LoVo (cell line): ENCODE measurements around the gene SP6.

Experiments used
- DNase-seq: peaks from one replicate; pipeline ENCODE4 v3.0.0-alpha.2; 2016; ENCODE audit warnings: low spot score

The SP6 gene

GRCh38 chr17:47879776-47880454 lies 29.0 kb upstream of the SP6 start:
- no peak for DNase-seq

DNA sequence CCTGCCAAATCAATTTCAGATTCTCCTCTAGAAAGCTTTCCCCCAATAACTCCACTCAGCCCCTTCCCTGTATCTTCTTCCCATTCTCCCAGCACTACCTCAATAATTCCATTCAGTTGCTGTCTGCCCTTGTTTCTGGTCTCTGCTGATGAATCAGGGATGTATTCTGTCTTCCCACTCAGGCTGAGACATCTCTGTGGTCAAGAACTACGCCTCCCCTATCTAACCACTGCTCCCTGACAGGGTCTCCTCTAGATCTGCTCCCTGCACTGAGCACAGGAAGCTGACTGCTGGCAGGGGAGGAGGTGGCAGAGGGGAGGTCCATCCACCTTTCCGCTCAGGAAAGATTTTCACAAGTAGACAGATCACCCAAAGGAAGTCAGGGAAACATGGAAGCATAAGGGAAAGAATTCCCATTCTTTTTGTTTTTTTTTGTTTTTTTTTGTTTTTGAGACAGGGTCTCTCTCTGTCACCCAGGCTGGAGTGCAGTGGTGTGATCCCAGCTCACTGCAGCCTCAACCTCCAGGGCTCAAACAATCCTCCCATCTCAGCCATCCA lies 28.1 kb upstream of the SP6 start:
- DNase-seq = no peak

DNA sequence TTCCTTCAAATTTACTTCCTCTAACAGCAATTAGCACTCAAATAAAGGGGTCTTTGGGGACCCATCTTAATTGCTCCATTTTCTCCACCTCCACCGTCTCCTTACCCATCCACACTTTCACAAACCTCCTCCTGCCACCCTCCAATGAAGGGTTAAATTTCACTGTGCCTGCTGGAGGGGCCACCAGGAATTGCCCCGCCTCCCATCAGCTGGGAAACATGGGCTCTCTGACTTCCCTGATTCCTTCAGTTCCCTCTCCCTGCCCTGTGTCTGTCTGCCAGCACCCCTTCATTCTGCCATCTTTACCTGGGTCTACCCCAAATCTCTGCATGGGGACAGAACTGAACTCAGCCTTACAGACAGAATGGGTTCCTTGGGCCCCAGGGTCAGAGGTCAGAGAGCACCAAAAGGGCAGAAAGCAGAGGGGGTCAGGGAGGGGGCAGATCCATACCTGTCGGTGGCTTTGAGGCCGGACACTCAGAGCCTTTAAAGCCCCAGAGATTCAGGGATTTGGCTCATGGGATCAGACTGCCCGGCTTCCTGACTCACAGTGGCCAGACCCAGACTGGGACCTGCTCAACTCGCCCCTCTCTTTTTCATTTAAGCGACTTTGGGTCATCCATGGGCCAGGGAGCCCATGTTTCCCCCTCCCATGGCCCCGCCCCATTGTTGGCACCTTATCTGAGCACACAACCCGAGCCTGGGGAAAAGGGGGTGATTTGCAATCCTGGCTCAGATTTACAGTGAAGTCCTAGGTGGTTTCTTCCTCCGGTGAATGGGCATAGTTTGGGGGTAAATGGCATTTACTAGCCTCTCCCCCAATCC lies 27.5 kb upstream of the SP6 start:
- no peak for DNase-seq

- DNase-seq = no peak
Measured at GRCh38 chr17:47877368-47878034, 26.5 kb upstream of the SP6 start.

- no peak for DNase-seq
Measured at GRCh38 chr17:47875011-47875985, 24.3 kb upstream of the SP6 start.

DNA sequence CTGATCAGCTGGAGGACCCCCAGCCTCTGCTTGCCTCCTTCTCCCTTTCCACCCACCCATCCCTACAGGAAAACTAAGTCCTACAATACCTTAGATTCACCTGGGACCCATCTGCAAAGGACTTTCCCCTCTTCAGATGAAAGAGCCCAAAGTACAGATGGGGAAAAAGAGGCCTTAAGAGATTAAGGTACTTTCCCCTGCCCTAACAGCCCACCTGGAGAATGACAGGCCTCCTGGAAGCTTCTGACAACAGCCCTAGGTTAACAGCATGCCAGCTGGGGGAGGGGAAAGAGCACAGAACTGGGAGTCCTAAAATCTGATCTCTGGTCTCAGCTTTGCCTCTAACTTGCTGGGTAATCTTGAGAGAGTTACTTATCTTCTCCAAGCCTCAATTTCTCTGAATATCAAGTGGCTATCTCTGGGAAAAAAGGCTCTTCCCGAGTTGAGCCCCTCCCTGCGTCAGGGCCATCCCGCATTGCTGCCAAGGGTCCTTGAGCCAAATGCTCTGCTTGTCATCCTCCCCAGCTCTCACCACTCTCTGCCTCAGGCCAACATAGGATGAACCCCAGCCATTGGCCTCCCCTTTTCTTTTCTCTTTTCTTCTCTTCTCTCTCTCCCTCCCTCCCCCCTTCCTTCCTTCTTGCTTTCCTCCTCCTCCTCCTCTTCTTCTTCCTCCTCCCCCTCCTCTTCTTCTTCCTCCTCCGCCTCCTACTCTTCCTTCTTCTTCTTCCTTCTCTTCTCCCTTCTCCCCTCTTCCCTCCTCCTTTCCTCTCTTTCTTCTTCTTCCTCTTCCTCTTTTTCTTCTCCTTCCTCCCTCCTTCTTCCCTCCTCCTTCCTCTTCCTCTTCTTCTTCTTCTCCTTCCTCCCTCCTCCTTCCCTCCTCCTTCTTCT lies 22.5 kb upstream of the SP6 start:
- no peak for DNase-seq

DNA sequence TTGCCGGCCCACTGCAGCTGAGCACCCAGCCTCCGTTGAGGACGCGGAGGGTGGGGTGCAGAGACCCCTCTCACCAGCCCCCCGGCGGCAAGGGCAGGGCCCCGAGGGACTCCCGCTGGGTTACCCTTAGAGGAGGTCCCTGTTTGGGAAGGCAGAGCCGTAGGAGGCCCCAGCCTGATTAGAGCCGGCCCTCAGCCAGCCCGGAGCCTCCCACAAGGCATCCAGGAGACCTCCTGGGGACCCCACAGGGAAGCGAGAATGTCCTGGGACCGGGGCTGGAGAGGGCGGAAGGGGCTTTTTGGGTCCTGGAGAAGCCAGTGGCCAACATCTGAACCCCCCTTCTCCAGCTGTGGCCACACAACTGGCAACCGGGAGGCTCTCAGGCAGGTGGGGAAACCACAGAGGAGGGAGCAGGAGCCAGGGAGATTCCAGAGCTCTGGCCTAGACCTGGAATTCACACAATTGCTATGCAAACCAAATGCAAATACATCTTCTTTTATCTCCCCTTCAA lies 21.7 kb upstream of the SP6 start:
- DNase-seq = no peak

- DNase-seq = no peak
Measured at GRCh38 chr17:47872019-47872650, 21.2 kb upstream of the SP6 start.

- no peak for DNase-seq
Measured at GRCh38 chr17:47871048-47871447, 20.1 kb upstream of the SP6 start.

DNA sequence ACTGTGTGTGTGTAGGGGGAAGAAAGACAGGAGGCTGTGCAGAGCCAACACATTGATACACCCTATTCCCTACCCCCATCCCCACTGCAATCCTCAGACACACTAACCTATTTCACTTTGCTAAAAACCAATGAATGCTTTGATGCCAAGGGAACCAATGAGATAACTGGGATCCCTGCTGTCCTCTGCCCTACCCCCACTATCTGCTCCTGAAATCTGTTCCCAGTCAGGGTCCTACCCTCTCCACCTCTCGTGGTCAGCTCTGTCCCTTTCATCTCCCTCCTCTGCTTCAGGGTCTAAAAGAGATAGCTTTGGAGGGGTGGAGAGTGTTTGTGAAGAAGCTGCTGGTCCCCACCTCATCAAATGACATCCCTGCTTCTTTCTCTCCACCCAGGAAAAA lies 19.1 kb upstream of the SP6 start:
- no peak for DNase-seq

DNA sequence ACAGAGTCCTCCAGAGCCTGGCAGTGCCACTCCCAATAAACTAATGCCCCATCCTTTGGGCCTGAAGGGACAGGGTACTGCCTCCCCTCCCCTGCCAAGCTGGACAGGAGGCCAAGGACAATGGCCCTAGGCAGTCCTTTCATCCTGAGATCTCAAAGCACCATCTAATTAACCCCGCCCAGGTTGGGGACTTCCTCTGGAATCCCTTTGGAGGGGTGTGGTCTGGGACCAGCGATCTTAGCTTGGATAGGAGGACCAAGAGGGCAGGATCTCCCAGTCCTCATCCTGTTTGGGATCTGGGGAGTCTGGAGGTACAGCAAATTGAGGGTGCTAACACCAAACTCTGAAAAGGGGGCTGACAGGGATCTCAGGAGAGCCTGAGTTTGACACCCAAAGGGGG lies 18.2 kb upstream of the SP6 start:
- no peak for DNase-seq

DNA sequence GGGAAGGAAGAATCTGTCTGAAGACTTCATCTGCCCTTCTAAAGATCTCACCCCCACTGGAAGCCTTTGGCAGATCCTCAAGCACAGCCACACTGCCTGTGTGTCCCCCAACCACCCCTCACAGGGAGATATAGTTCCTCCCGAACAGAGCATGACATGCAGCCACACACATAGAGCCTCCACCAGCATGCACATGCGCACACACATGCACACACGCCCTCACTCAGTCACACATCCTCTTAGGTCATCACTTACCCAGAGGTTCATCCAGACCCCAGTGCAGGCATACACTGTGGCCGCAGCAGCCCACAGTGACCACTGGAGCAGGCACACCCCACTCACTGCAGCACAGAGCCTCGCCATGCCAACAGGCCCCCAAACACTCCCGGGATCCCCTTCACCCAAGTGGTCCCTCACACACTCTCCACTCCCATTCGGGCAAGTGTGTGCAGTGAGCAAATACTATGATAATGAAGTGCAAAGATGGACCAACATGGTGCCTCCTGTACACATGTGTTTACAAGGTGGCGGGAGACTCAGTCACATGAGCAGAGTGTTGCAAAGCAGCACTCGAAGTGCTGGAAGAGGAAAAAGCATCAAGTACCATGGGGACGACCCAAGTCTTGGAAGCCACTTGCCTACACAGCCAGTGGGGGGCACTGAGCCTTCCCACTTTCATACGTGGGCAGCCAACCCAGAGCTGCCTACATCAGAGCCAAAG lies 17.0 kb upstream of the SP6 start:
- DNase-seq = no peak

- DNase-seq = no peak
Measured at GRCh38 chr17:47866941-47867340, 16.0 kb upstream of the SP6 start.

DNA sequence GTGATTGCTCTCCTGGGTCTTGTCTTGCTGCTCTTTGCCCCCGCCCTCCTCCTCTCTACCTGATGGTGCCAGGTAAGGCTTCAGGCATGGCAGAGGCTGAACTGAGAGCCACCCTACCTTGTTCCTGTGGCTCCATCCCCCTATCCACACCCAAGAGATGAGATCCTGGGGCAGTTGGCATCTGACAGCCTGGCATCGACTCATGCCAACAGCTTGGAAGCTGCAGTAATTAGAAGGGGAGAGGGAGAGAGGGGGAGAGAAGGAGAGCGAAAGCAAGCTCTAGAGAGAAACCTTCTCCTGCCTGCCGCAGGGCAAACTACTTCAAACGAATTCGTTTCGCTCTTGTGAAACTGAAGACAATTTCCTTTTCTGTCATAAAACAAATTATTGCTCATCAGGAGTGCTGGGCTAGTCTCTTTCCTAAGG lies 13.8 kb upstream of the SP6 start:
- DNase-seq = no peak

DNA sequence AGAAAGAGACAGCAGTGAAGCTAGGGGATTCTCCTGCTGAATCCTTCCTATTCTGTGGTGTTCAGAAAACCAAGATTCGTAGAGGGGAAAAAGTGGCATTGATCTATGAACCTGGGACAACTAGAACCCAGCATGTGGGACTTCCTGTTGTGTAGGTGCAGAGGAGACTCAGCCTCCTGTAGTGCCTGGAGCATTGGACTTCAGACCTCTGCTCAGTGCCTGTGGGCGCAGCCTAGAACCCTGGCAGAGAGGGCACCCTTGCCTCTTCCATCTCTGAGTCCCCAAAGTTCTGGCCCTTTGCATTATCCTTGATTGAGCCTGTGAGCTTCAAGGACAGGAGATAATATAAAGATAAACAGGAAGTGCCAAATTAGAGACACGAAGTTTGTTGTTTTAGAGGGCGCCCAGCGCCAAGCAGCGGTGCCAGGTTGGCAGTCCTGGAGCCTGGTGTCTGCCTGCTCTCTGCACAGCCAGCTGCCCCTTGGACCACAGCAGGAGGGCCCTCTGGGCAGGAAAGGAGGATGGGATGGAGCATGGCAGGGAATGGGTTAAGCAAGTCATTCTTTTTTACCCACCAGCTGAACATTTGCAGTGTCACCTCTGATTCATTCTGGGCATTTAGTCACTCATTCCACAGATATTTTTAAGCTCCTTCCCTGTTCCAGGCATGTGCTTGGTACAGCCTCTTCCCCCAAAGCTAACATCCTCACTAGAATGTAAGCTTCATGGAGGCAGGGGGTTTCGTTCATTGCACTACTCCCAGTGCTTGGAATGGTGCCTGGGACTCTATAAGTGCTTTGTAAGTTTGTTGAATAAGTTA lies 11.9 kb upstream of the SP6 start:
- peak; percentile 41 for DNase-seq

DNA sequence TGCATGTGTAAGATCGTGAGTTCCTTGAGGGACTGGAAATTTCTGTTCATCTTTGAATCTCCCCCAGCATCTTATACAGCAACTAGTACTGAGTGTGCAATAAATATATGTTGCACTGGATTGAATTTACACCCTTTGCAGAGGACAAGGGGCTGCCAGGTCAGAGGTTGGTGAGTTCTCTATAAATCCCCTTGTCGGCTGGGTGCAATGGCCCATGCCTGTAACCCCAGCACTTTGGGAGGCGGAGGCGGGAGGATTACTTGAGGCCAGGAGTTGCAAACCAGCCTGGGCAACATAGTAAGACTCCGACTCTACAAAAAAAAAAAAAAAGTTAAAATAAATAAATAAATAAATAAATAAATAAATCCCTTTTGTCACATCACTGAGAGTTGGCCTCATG lies 9.4 kb upstream of the SP6 start:
- no peak for DNase-seq

- no peak for DNase-seq
Measured at GRCh38 chr17:47857551-47858455, 6.8 kb upstream of the SP6 start.
